NCI-H82 (cell line): Measurements from ENCODE around the gene APOD.
A peak's percentile ranks its signal among the peaks of the same experiment; 100 is the strongest.

Experiments
- DNase-seq: peaks from one replicate; lab custom pipeline; 2025; lab: John Stamatoyannopoulos, UW

The APOD gene

DNA sequence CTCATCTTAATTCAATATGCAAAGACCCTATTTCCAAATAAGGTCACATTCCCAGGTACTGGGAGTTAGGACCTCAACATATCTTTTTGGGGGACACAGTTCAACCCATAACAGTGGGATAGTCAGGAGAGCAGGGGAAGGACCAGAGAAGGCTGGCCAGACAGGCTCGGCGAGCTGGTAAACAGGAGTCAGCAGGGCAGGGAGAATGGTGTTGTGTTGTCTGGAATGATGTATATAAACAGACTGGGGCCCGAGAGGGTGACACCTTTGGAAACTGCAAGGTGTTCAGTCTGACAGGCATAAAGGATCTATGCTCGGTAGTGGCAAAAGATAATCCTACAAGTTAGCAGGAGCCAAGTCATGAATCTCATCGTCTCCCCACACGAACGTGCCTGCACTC lies 30.5 kb downstream of the APOD start:
- no peak for DNase-seq

DNA sequence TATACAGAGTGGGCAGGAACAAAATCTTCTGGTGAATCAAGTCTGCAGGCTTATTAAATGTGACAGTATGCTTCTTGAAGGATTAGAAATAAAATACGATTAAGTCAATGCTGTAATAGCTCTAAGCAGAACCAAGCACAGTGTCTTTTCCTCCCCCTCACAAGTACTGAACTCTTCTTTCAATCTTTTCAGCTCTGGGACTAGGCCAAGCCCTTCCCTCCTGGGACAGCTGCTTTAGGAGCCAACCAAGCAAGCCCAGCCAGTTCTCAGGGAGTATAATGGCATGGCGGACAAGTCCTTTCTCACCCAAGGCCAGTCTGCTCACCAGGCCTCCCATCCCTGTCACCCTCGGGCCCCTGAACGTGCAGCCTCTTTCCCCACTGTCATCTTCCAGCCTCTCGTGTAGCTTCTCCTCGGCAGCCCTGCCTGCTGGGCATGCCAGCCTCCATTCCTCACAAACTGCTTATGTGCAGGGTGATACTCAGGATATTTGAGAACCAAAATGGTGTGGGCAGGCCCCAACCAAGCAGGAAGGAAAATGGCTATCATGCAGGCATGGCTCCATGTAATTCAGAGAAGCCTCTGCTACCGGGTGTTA lies 32.3 kb downstream of the APOD start:
- DNase-seq, result peak; percentile 75

DNA sequence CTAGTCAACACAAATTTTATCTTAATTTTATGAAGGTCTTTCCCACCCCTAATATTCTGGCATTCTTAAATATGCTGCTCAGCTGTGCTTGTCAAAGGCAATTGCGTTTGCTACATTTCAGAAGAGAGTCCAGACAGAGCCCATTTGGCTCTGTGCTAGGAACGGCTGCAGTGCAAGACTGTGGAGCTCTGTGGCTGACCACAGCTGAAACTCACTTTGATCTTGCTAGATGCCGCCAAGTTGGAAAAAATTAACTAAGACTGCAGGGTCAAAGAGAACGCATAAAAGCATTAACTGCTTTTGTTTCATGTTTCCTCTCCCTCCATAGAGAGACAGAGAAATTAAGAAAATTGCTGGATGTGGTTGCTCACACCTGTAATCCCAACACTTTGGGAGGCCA lies 33.0 kb downstream of the APOD start:
- DNase-seq, result no peak

DNA sequence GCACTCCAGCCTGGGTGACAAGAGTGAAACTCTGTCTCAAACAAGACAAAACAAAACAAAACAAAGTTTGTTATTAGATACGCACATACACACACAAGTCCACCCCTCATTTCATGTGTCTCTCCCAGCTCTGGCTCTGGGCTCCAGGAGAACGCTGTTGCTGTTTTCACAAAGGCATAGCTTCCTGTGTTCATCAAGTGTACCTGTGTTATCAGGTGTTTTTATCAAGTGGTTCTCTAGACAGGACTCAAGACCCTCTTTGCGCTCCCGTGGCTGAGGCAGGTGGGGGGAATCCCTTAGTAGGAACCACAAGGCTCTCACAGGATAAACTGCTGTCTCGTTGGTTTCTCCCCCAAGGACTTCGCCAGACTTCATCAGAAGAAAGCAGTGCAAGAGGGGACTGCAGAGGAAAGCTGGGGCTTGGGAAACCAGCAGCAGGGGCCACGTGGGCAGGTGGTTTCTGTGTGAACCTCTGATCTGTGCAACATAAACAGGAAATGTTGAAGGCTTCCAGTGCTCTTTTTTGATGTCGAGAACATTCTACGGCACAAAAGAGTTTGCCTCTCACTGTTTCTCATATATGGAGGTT lies 33.7 kb downstream of the APOD start:
- DNase-seq, result no peak

DNA sequence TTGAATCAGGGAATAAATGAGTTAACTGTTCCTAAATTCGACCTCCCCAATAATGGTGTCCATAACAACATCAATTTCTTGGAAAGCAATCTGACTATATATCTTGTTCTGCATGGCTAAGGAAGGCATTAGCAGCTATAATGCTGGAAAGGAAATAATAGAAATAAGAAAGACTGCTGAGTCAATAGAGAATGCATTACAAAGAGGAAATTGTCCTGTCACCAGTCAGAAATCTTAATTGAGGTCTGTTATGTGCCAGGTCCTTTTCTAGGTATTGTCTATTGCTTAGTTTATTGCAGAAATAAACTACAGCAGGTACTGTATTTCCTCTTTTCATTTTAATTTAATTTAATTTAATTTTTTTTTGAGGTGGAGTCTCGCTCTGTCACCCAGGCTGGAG lies 34.8 kb downstream of the APOD start:
- no peak for DNase-seq

DNA sequence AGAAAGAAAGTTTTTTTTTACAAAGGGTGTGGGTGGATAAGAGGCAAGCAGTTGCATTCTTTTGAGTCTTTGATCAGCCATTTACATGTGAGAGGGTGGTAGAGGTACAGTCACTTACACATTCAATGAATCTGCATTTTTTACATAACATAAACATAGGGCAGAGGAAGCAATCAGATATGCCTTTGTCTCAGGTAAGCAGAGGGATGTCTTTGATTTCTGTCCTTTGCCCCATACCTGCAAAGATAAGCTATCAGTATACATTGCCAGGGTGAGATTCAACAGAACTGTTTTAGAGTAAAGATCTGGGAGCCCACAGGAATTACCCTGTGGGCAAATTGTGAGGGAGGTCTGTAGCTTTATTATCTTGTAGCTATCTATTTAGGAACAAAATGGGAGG lies 35.2 kb downstream of the APOD start:
- DNase-seq, result no peak

DNA sequence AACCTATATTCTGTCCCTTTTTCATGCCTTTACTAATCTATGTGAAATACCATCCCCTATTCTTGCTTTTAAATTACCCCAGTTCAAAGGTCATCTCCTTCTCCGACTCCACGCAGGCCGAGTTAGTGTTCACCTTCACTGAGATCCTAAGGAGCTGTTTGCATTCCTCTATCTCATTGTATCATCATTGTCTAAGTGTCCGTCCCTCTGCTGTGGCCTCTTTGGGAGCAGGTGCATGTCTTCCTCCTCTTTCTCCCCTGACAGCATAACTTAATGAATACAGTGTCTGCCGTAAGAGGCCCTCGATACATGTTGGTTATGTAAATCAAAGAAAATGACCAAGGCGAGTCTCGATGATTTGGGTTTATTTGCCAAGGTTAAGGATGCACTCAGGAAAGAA lies 35.7 kb downstream of the APOD start:
- DNase-seq, result no peak

DNA sequence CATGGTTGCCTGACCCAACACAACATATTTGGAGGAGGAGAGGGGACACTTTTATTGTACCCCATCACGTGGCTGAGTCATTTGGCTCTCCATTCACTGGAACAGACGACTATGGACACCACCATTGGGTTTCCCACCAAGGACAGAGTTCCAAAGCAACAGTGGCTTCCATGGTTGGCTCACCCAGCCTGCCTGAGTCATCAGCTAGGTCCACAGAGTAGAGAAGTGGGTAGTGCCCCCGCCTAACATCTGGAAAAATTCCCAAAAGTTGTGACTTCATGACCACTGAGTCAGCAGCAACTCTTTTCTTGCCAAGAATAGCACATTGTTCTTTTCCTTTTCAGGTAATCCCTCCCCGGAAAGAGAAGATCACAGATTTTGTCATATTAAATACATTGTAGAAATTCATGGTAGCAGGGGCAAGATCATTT lies 37.6 kb downstream of the APOD start:
- no peak for DNase-seq

DNA sequence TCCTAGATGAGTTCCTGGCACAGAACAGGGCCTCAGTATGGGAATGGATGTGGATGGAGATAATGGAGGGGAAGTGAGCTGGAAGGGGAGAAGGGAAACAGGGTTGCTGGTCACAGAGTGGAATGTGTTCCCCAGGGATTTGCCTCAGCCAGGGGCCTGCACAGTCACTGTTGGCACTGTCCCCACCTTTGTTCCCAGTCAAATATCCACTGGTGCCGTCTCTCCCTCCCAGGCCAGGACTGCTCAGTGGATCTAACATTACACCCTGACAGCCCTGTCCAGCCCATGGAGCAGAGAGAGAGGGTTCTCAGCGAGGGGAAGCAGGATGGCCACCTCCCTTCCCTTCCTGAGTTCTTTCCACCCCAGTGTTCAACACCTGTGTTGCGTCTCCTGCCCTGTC lies 39.1 kb downstream of the APOD start:
- DNase-seq, result no peak

DNA sequence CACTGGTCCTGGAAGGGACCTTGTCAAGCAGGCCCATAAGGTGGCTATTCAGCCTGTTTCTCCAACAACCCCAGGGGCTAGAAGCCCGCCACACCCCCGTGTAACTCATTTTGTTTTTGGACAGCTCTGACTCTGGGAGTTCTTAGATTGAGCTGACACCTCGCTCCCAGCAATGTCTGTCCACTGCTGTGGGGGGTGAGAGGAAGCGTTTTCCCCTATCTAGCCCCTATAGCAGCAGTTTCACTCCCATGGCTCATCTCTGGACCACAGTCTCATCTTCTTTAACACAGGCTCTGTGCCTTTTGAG lies 39.6 kb downstream of the APOD start:
- no peak for DNase-seq

DNA sequence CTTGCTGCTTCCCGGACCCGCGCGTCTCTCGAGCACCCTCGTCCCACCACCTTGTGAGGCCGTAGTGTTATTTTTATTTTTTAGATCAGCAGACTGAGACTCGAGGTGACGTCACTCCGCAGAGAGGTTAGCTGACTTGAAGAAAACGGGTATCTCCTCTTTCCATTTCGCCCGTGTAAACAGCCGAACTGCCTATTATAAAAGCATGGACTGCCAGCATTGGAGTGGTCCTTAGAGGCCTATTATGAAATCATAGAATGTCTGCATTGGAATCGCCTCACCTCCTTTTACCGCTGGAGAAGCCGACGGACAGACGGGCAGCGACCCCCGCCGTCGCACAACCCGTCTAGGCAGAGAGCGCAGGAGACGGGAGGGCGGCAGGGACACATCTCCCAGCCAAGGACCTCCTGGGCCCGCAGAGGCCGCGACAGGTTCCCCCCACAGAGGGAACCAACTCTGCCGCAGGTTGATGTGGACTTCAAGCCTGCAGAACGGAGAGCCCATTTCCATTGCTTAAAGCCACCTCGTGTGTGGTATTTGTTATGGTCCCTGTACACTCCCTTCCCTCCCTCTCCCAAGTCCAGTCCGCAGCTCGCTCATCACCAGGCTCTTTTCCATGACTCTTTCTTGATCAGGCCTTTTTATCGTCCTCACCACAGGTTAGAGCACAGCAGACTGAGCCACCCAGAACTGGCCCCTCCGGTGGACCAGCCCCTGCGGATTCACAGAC lies 40.1 kb downstream of the APOD start:
- DNase-seq, result peak; percentile 69

DNA sequence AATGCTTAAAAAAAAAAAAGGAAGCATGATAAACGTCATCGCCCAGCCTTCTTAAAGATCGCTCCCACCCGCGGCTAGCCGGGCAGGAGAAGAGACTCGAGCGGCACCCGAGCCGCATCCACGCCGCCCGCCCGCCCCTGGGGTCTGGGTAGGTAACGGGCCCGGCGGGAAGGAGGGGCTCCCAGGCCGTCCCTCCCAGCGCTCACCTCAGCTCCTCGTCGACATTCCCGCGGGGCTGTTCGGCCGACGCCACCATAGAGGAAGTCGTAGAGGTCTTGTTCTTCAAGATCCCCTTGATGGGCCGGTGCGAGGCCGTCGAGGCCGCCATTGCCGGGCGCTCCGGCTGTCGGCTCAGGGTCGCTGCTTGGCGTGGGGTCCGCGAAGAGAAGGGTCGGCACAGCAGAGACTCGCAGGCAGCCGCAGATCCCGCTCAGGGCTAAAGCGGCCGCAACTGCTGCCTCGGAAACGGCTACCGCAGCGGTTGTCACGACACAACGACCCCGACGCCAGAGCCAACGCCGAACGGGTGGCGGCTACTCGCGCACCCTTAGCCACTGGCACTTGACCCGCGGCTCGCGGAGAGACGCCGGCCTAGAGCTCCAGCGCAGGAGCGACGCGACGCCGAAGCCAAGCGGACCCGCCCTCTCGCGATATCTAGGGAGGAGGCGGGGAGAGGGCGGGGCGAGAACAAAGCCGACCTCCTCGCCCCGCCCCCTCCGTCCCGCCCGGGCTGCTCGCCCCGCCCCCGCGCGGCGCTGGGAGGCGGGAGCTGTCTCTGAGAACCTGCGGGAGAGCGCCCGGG lies 40.8 kb downstream of the APOD start, which contains the start of gene PPP1R2:
TSS of gene PPP1R2 (minus strand) at position 628 of the 802 bp plus-strand sequence. CDS start at position 328, 300 bp downstream.
- DNase-seq, result peak; percentile 98

DNA sequence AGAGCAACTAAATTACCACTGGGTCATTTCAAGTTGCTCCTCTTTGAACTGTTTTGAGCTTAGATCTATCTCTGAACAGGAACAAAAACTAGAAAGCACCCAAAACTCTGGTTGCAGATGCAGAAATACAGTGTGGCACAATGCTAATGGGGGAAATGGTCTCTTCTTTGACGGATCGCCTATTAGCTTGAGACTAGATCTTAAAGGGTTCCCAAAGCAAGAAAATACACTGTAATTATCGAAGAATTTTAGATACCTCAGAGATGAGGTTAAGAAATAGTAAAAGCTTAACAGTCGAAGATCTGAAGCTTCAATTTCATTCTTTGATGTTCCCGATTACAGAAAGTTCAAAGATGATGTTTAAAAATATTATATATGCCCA lies 41.4 kb downstream of the APOD start:
- peak; percentile 53 for DNase-seq

DNA sequence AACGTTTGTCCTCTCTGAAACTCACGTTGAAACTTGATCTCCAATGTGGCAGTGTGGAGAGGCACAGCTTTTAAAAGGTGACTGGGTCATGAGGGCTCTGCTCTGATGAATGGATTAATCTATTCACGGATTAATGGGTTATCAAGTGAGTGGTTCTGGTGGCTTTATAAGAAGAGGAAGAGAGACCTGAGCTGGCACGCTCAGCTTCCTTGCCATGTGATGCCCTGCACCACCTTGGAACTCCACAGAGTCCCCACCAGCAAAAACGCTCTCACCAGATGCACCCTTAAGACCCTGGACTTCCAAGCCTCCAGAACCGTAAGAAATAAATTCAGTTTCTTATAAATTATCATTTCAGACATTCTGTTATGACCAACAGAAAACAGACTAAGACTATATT lies 43.2 kb downstream of the APOD start:
- DNase-seq, result peak; percentile 85

DNA sequence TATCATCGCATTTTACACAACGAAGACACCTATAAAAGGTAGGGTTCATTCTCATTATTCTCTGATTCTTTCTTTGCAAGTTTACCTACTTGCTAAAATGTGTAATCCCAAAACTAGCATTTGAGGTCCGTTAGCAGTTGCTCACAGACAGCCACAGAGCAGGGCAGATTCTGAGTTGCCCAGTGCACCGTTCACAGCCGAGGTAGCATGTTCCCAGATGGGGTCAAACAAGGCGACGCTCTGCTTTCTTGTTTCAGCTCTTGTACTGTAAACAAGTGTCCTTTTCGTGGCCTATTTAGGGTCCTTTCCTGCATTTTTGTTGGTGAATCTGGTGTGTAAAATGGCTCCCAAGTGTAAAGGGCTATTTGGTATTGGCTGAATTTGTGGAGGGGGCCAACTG lies 43.7 kb downstream of the APOD start:
- DNase-seq, result peak; percentile 53

DNA sequence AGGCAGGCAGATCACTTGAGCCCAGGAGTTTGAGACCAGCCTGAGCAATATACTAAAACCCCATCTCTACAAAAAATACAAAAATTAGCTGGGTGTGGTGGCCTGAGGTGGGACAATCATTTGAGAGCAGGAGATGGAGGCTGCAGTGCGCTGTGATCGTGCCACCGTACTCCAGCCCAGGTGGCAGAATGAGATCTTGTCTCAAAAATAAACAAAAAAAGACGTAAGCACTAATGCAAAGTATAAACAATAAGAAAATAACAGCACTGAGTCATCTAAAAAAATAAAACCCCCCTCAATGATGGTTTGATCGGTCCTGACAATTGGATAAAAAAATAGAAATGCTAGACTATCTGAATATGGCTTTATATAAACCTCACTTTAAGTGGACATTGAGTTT lies 44.3 kb downstream of the APOD start:
- DNase-seq, result no peak

DNA sequence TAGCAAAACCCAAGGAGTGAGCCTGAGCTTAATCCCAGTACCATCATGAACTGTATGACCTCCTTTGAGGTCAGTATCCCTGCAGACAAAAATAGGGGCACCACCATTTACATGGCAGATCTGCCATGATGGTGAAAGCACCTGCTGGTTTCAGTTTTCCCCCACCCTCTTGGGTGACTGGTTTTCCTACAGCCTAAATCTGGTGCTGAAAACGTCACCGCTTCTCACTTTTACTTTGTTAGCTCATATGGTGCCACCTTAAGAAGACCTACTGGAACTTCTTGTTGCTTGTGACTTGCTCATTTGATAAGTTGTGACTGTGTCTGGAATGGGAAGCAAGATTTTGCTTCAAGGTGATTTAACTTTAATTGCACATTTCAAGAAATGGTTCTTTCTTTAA lies 45.7 kb downstream of the APOD start:
- DNase-seq, result peak; percentile 37

DNA sequence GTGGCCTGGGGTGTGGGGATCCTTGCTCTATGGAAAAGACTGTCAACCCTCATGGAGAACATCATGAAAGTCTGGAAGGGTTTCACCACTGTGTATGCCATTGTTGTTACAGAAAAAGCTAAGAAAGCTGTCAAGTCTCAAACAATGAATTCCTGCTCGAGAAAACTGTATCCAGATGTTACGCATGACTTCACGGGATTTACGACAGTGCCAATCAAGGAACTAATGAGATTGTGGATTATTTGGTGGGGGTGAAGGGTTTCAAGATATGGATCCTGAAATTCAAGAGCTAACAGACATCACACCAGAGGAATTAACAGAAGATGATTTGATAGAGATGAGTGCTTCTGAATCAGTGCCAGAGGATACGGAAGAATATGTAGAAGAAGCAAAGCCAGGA lies 48.4 kb downstream of the APOD start:
- peak; percentile 89 for DNase-seq

DNA sequence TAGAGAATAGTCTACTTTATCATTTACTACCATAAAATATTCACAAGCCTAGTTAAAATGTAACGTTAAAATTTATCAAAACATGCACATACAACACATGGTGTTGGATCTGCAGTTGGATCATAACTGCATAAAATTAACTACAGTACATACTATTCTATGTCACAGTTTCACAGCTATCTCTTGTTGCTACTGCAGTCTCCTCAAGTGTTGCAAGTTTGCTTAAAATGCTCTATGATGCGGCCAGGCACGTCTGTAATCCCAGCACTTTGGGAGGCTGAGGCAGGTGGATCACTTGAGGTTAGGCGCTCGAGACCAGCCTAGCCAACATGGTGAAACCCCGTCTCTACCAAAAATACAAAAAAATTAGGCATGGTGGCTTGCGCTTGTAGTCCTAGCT lies 50.9 kb downstream of the APOD start:
- DNase-seq, result no peak

DNA sequence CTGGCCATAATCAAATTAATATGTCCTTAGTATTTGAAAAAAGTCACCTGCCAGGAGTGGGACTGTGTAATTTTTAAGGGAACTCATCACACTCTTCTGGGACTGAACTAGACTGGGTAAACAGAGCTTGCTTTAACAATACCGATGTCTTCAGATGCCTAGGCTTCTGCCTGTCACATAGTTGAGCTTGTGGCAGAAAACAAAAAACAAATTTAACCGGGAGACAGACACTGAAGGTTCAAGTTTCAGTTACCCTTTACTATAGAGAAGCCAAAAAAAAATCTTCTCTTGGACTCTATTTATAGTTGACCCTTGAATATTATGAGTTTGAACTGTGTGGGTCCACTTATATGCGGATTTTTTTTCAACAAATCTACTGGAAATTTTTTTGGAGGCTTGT lies 51.4 kb downstream of the APOD start:
- no peak for DNase-seq

DNA sequence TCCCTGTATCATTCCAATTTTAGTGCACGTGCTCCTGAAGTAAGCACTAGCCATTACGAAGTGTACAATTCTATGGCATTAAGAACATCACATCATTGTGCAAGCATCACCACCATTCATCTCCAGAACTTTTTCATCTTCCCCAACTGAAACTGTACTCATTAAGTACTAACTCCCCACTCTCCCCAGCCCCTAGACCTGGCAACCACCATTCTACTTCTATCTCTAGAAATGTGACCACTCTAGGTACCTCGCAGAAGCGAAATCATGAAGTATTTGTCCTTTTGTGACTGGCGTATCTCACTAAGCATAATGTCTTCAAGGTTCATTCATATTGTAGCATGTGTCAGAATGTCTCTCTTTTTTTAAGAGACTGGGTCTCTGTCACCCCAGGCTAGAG lies 52.1 kb downstream of the APOD start:
- DNase-seq, result no peak

DNA sequence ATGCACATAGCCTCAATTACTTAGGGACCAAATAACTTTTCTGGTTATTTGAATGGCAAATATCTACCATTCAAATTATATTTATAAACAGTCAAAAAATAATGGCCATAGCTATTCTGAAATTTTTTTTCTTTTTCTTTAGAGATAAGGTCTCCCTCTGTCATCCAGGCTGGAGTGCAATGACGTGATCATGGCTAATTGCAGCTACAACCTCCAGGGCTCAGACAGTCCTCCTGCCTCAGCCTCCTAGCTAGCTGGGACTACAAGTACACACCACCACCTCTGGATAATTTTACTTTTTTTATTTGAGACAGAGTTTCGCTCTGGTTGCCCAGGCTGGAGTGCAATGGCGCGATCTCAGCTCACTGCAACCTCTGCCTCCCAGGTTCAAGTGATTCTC lies 57.2 kb downstream of the APOD start:
- DNase-seq, result no peak
